Stimulated activated CD8-positive, alpha-beta memory T cell treated with anti-CD3 and anti-CD28 coated beads, Interleukin-2, amount 100 ng/mL, for 48 hours (primary cell): ENCODE data around the gene NUDT22.

ENCODE experiments used
- DNase-seq, 2 donors: peaks; one replicate each; pipeline ENCODE4 v3.0.0-alpha.2; 2020; ENCODE audit warnings: low read depth in 2 of 2

Gene NUDT22

GRCh38 chr11:64254326-64254725 is 28.3 kb downstream of the NUDT22 start:
- DNase-seq = no peak

GRCh38 chr11:64255135-64256128 is 29.4 kb downstream of the NUDT22 start:
- DNase-seq = no peak

- DNase-seq = no peak
Measured at GRCh38 chr11:64256300-64256699, 30.2 kb downstream of the NUDT22 start.

- no peak for DNase-seq
Measured at GRCh38 chr11:64258356-64258755, 32.3 kb downstream of the NUDT22 start.

GRCh38 chr11:64258946-64259532 is 33.0 kb downstream of the NUDT22 start:
- DNase-seq = no peak

- no peak for DNase-seq
Measured at GRCh38 chr11:64259533-64260067, 33.5 kb downstream of the NUDT22 start.

- DNase-seq = no peak
Measured at GRCh38 chr11:64260147-64260708, 34.2 kb downstream of the NUDT22 start.

GRCh38 chr11:64261556-64262080 is 35.5 kb downstream of the NUDT22 start:
- DNase-seq = no peak

GRCh38 chr11:64262271-64263002 is 36.4 kb downstream of the NUDT22 start:
- no peak for DNase-seq

- DNase-seq = no peak
Measured at GRCh38 chr11:64263021-64263946, 37.2 kb downstream of the NUDT22 start.

GRCh38 chr11:64263947-64264317 is 37.9 kb downstream of the NUDT22 start:
- DNase-seq = no peak

GRCh38 chr11:64264371-64264852 is 38.3 kb downstream of the NUDT22 start:
- DNase-seq = no peak

- no peak for DNase-seq
Measured at GRCh38 chr11:64265176-64266160, 39.4 kb downstream of the NUDT22 start.

- DNase-seq = no peak
Measured at GRCh38 chr11:64266339-64266738, 40.3 kb downstream of the NUDT22 start.

- DNase-seq = no peak
Measured at GRCh38 chr11:64267207-64267945, 41.3 kb downstream of the NUDT22 start.

GRCh38 chr11:64268025-64268892 is 42.2 kb downstream of the NUDT22 start:
- DNase-seq = no peak

- peak in 1 of 2 donors; percentile 45 for DNase-seq
Measured at GRCh38 chr11:64268893-64269539, 42.9 kb downstream of the NUDT22 start.
